ENCODE data around the gene SCLY.

SCLY gene

GRCh38 chr2:238098901-238099713, 38.3 kb downstream of the SCLY start:
- DNase-seq = no peak

GRCh38 chr2:238099714-238100048, 38.9 kb downstream of the SCLY start:
- no peak for DNase-seq

DNA sequence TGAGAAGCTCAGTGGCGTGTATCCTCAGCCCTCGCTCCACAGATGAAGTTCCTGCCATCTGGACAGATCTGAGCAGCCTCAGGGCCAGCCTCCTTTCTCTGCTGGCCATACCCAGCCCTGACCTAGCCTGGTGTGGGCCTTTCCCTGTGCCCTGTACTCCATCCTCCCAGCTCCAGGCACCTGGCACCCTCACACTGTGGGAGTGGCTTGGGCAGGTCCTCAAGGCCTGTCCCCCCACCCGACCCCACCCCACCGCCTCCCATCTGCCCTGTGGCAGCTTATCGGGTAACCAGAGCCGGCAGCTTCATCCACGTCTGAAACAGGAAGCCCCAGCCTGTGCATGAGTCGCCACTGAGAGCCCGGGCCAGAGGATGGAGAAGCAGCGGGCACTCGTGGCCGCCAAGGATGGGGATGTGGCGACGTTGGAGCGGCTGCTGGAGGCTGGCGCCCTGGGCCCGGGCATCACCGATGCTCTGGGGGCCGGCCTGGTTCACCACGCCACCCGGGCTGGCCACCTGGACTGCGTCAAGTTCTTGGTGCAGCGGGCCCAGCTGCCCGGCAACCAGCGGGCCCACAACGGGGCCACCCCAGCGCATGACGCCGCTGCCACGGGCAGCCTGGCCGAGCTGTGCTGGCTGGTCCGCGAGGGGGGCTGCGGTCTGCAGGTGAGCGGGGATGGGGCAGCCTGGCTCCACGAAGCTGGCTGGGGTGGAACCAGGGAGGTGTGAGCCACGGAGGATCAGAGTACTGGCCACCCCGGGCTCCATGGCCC, 39.4 kb downstream of the SCLY start, which contains the start of gene ESPNL:
Gene ESPNL (plus strand): TSS at position 292 of the 772 bp plus-strand sequence. CDS start 80 bp downstream, at position 372.
- no peak for DNase-seq

DNA sequence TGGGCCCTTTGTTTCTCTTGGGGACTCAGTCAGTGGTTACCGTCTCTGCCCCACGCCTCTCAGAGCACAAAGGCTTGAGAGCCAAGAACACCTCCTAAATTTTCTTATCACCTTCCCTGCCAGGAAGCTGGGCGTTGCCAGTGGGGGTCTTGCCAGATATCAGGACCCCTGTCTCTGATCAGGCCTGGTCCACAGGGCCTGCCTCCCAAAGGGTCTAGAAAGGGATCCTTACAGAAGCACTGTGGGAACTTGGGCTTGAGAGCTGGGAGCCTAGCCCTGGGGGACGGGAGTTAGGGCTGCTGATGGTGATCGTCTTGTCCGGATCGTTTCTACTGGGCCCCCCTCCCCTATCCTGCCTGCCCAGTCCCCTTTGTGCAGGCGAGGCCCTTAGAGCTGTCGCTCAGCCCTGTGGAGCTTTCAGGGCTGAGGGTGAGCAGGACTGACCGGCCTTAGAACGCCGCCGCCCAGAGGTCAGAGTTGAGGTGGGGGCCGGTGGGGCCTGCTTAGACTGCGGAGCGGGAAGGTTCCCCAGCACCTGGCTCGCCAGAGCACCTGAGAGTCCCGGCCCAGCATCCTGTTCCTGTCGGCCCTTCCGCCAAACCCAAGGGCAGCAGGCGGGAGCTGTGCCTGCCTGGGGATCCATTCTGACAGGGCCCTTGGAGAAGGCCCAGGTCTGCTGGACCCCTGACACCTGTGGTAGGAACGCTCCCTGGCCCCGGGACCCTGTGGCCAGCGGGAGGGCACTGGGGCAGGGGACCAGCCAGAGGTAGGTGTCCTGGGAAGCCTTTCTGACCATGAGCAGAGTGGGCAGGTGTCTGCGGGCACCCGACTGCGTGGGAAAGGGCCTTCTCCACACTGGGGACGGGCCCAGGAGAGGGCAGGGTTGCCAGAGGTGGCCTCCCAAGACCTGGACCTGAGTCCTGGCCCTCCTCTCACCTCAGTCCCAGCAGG, 40.3 kb downstream of the SCLY start:
- DNase-seq = no peak

DNA sequence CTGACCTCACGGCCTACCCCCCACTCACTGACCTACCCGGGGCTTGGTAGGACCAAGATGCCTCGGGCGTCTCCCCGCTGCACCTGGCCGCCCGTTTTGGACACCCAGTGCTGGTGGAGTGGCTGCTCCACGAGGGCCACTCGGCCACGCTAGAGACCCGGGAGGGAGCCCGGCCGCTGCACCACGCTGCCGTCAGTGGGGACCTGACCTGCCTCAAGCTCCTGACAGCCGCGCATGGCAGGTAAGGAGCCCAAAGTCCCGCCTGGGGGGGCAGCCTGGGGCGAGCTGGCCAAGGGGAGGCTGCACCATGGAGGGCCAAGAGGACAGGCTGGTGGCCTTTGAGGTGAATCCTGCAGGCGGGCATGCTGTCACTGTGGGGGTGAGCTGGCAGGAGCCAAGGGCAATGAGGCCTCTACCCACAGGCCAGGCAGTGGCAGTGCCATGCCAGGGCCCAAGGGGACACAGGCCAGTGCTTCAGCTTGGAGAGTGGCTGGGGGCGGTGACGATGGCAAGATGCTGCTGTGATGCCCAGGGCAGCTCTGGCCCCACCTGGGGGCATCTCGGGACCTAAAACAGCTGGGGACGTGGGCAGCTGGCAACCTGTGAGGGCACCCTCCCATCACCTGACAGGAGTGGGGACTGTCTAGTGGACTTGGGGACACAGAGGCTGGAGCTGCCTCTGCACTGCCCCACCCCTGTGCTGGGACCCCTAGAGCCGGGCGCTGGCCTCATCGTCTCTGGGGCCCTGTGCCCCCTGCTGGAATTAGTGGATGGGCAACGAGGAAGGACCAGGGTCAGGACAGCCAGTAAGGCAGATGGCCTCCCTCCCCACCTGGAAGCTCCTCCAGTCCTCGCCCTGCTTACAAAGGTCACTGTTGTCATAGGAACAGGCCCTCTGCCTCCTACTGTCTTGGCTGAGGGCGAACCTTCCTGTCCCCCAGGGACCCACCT, 41.4 kb downstream of the SCLY start:
- no peak for DNase-seq

DNA sequence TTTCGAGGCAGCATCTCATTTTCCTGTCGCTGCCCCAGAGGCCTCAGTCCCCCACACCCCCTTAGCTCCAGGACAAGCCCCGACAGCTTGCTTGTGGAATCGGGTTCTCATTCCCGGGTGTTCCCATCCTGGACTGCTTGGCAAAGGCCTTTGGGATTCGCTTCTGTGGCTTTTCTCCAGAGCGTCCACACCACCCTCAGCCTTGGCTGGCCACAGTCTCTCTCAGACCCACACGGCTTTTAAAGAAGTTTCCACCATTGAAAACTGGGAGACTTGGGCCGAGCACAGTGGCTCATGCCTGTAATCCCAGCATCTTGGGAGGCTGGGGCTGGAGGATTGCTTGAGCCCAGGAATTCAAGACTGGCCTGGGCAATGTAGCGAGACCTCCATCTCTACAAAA, 42.1 kb downstream of the SCLY start:
- DNase-seq = no peak

DNA sequence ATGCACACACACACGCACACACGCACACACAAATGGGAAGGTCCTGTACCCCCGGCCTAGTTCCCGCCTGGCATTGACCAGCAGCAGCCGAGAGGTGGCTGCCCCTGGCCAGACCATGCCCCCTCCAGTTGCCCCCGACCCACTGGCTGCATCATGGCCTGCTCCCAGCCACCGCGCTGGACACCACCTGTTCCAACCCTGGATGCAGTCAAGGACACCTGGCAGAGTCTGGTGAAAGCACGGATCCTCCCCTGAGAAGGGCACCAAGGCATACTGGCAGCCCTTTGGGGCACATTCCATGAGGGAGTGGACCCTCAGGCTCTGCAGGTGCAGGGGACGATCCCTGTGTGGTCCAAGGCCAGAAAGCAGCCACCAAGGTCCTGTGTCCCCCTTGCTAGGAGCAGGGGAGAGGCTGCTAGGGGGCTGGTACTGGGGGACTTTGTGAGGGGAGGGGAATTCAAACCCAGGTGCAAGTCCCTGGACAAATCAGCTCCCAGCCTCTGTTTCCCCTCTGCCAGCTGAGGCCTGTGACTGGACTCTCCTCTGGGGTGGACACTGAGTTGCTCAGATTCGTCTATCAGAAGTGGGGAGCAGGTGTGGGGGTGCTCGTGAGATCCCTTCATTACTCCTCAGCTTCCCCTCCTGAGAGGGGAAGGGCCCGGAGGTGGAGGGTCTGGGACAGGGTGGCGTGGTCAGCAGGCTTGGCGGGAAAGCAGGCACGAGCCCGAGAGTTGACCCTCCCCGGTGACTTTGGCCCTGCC, 42.8 kb downstream of the SCLY start:
- DNase-seq = no peak

DNA sequence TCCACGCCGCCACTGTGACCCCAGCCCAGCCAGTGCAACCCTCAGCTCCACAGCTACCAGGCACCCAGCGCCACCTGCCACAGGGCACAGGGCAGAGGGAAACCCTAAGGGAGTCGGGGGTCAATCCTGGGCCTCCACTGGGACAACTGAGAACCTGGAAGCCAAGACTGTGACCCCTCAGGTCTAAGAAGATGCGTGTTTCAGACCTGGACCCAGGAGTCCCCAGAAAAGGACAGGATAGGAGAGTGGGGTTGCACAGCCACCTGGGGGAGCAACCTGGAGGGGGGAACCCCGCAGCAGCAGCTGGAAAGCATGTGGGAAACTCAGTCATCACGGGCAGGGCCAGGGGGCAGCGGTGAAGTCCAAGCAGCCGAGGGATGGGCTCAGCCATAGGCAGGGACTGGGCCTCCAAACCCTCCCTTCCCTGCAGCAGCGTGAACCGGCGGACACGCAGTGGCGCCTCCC, 43.5 kb downstream of the SCLY start:
- no peak for DNase-seq

GRCh38 chr2:238104691-238105371, 44.0 kb downstream of the SCLY start:
- DNase-seq = no peak

- DNase-seq = no peak
Measured at GRCh38 chr2:238105506-238106338, 44.9 kb downstream of the SCLY start.

- DNase-seq = no peak
Measured at GRCh38 chr2:238106339-238106697, 45.5 kb downstream of the SCLY start.

DNA sequence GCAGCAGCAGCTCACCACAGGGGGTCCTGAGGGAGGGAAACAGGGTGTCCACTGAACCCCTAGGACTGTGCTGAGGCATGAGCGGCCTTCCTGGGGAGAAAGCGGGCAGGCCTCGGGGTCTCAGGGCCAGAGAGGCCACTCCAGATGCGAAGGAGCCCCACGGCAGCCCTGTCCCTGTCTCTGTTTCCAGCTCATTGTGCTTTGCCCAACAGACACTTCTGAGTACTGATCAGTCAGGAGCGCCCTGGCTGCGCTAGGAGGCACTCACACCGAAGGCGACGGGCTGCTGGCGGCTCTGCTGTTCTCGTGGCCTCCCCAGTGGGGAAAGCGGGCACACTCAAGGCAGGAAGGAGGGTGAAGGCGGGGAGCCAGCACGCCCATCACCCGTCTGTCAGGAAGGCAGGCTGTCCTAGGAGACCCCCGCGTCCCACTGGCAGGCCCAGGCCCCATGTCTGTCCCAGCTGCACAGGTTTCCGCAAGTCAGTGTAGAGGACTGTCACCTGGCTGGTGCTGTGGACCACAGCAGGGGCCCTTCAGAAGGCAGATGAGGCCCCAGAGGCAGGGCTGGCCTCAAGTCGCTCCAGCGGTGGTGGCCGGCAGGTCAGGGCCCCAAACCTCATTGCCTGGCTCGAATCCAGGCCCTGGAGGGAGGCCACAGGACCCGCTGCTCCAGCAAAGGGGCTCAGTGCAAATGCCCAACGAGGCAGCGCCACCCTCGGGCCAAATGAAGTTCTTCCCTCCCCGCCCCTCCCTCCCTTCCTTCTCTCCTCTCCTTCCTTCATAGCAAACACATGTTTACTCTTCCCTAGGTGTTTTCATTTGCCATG, 46.1 kb downstream of the SCLY start:
- no peak for DNase-seq

- DNase-seq = no peak
Measured at GRCh38 chr2:238107525-238108422, 47.0 kb downstream of the SCLY start.

GRCh38 chr2:238108423-238109183, 47.8 kb downstream of the SCLY start:
- peak; percentile 32 for DNase-seq

GRCh38 chr2:238113611-238114010, 52.8 kb downstream of the SCLY start:
- DNase-seq = no peak

GRCh38 chr2:238114331-238114841, 53.6 kb downstream of the SCLY start:
- no peak for DNase-seq
